Stomach (tissue), 4 donors: Measurements from ENCODE around the gene SUN1.

ENCODE experiments used
- EP300 ChIP-seq: sonication (generic); formaldehyde crosslinking; IDR thresholded peaks from one replicate; pipeline ENCODE4 v1.6.1; 2017; ENCODE audit warnings: antibody characterized with exemption
- POLR2A ChIP-seq, 4 donors: fragments of 450-650 bp; IDR thresholded peaks; one replicate each; pipeline ENCODE4 v1.6.1; 2016; ENCODE audit warnings: antibody characterized with exemption in 4 of 4, control low read depth in 2 of 4, mild to moderate bottlenecking in 1 of 4, moderate library complexity in 1 of 4
- POLR2AphosphoS5 ChIP-seq, 3 donors: sonication (generic); formaldehyde crosslinking; IDR thresholded peaks; one replicate each; pipeline ENCODE4 v1.6.1; 2016; ENCODE audit warnings: antibody characterized with exemption in 3 of 3
- TF ChIP-seq, protein P1 (sequence below), 7 experiments: fragments of 450-650 bp in 4 of 7; fragments of 200-600 bp in 3 of 7; sonication (generic) in 3 of 7; IDR thresholded peaks; one replicate each; pipeline ENCODE4 v1.5.1; 2016 to 2019; ENCODE audit warnings: antibody characterized with exemption in 7 of 7, control low read depth in 2 of 7, mild to moderate bottlenecking in 1 of 7

DNA sequence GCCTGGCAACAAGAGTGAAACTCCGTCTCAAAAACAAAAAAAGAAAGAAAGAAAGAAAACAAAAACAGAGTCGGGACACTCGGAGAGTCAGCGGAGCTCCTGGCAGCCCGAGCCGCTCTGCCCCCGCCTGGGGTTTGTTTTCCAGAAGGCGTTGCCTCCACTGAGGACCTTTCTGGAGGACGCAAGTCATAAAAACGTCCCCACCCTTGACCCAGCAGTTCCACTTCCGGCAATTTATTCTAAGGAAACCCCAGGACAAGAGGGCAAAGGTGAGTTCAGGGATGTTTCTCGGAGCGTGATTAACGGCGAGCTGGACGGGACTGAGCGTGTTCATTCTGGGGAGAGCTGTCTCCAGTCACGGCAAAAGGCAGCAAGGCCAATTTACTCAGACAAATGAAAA lies 27.0 kb upstream of the SUN1 start:
- TF ChIP-seq POLR2A (IDR thresholded peaks at IDR 0.05) (no peak), POLR2AphosphoS5 (IDR thresholded peaks at IDR 0.05) (peak in 1 of 3 donors; percentile 5), EP300 (no peak)
- TF ChIP-seq, protein P1, sequence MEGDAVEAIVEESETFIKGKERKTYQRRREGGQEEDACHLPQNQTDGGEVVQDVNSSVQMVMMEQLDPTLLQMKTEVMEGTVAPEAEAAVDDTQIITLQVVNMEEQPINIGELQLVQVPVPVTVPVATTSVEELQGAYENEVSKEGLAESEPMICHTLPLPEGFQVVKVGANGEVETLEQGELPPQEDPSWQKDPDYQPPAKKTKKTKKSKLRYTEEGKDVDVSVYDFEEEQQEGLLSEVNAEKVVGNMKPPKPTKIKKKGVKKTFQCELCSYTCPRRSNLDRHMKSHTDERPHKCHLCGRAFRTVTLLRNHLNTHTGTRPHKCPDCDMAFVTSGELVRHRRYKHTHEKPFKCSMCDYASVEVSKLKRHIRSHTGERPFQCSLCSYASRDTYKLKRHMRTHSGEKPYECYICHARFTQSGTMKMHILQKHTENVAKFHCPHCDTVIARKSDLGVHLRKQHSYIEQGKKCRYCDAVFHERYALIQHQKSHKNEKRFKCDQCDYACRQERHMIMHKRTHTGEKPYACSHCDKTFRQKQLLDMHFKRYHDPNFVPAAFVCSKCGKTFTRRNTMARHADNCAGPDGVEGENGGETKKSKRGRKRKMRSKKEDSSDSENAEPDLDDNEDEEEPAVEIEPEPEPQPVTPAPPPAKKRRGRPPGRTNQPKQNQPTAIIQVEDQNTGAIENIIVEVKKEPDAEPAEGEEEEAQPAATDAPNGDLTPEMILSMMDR (IDR thresholded peaks at IDR 0.05): no peak
